Measurements from ENCODE around the gene NDUFS8. TPM values are rescaled to one million over a fixed set of nuclear protein-coding genes. Genes with fewer than 3 reads are reported as not detected.

Gene NDUFS8
- total and polyA plus RNA-seq, 2 of the 4 experiments (the other 2 are of a cell fraction), result 85.9 to 131 TPM

DNA sequence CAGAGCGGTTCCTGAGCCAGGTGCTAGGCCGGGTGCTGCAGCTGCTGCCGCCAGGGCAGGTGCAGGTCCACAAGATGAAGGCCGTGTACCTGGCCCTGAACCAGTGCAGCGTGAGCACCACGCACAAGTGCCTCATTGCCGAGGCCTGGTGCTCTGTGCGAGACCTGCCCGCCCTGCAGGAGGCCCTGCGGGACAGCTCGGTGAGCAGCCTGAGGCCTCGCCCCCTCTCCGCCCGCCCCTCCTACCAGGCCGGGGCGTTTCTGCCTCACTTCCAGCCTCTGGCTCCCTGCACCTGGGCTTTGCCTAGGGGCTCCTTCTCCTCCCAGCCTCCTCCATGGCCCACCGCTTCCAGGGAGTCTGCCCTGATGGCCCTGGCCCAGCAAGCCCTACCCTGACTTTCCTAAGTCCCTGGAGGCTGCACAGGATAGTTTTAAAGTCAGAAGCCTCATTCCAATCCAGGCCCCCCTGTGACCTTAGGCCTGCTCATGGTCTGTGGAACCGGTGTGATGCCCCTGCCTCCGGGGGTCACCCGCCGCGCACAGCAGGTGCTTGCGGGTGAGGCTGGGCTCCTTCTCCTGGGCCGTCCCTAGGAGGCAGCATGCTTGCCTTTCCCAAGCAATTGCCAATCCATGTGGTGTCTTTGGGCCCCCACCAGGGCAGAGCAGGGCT is 13.8 kb downstream of the NDUFS8 start:
- Histone ChIP-seq H3K9me3 (ENCODE audit: control insufficient read depth, insufficient read depth, low read length) (no peaks in the 10 kb centered on the region), H3K79me1 (ENCODE audit: low read depth in 1 of 2, low read length in 2 of 2) (peaks cover 0 to 43% of the 10 kb centered on the region in 2 experiments; a peak in 3 of 4 replicates), H3K14ac (replicated peaks; ENCODE audit: low read depth, low read length) (no peak overlapping the region), H3K27me3 (ENCODE audit: control insufficient read depth, insufficient read depth, low read length) (no peaks in the 10 kb centered on the region), H3K9me1 (ENCODE audit: insufficient read depth, low read length) (no peaks in the 10 kb centered on the region), H3K23ac (ENCODE audit: low read depth, low read length) (no peak overlapping the region), H3K9ac (ENCODE audit: low read depth, low read length) (no peak overlapping the region), H2AK9ac (replicated peaks; ENCODE audit: low read depth, low read length, poor library complexity) (no peak overlapping the region), H2AK5ac (ENCODE audit: low read depth, low read length) (no peak overlapping the region), H2AFZ (replicated peaks; ENCODE audit: low read length, poor library complexity) (no peak overlapping the region), H2BK15ac (ENCODE audit: low read depth, low read length) (no peak overlapping the region), H3K4me2 (ENCODE audit: low read depth, low read length) (no peak overlapping the region), H3K56ac (ENCODE audit: extremely low read depth, insufficient read depth, low read length) (no peak overlapping the region), H3K4ac (ENCODE audit: low read depth, low read length) (no peak overlapping the region), H3K4me3 (ENCODE audit: insufficient read depth, low read depth, low read length) (no peak overlapping the region), H3K4me1 (ENCODE audit: control insufficient read depth, insufficient read depth, low read length) (peaks cover 17% of the 10 kb centered on the region), H4K8ac (ENCODE audit: low read depth in 2 of 2, low read length in 2 of 2) (no peak overlapping the region), H3K18ac (ENCODE audit: low read depth, low read length) (no peak overlapping the region), H2BK5ac (ENCODE audit: low read depth, low read length, poor library complexity, severe bottlenecking) (no peak overlapping the region), H4K20me1 (ENCODE audit: insufficient read depth, low read length) (no peaks in the 10 kb centered on the region; the same call in none of the 2 replicates), H3K27ac (ENCODE audit: insufficient read depth, low read length) (no peak overlapping the region), H3K36me3 (ENCODE audit: control insufficient read depth, insufficient read depth, low read length) (peaks cover 43% of the 10 kb centered on the region), H2BK20ac (ENCODE audit: low read depth, low read length) (no peak overlapping the region), H4K91ac (ENCODE audit: insufficient read depth, low read depth, low read length) (no peak overlapping the region), H2BK120ac (ENCODE audit: low read depth, low read length) (no peak overlapping the region), H4K5ac (ENCODE audit: low read depth, low read length) (no peak overlapping the region)
- ChIA-PET CTCF (no interaction called here), POLR2A (ENCODE audit: unreplicated experiment) (no interaction called here)
- in situ Hi-C loops (cut with MboI; ENCODE audit: low sequenced_read_pairs) (no loop called here), dilution Hi-C loops (cut with HindIII; ENCODE audit: low sequenced_read_pairs, unreplicated experiment) (no loop called here), intact Hi-C loops (cut with micrococcal nuclease) (no loop called here)
- BruUV-seq (replicated peaks), result no TSS peak
- TF ChIP-seq MAZ (IDR thresholded peaks at IDR 0.05; ENCODE audit: borderline replicate concordance, low read depth, low read length) (no peak), RFX5 (IDR thresholded peaks at IDR 0.05; ENCODE audit: low read depth, low read length) (no peak), POLR2A (IDR thresholded peaks at IDR 0.05; ENCODE audit: low read depth, low read length) (no peak), MXI1 (IDR thresholded peaks at IDR 0.05; ENCODE audit: borderline replicate concordance, low read depth, low read length) (no peak), NFE2L2 (IDR thresholded peaks at IDR 0.05; ENCODE audit: low read depth, low read length) (no peak), SMC3 (IDR thresholded peaks at IDR 0.05; ENCODE audit: low read depth, low read length) (no peak), CTCF (conservative IDR thresholded peaks at IDR 0.05; ENCODE audit: low read depth, low read length) (no peak), RAD21 (IDR thresholded peaks at IDR 0.05; ENCODE audit: low read length) (no peak)
- TF ChIP-seq, protein P1, sequence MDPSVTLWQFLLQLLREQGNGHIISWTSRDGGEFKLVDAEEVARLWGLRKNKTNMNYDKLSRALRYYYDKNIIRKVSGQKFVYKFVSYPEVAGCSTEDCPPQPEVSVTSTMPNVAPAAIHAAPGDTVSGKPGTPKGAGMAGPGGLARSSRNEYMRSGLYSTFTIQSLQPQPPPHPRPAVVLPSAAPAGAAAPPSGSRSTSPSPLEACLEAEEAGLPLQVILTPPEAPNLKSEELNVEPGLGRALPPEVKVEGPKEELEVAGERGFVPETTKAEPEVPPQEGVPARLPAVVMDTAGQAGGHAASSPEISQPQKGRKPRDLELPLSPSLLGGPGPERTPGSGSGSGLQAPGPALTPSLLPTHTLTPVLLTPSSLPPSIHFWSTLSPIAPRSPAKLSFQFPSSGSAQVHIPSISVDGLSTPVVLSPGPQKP (IDR thresholded peaks at IDR 0.05; ENCODE audit: borderline replicate concordance, low read depth, low read length), result no peak
- 86% methylated on average over 22 of the region's 24 CpGs; no CpG with 5 or more reads in 1 of the 2 experiments for WGBS, 2 experiments (ENCODE audit: extremely low coverage in 2 of 2, insufficient read length in 1 of 2)
- ATAC-seq (ENCODE audit: low read depth) (no peak), DNase-seq (no peak)
